RWPE1 (cell line): ENCODE results near the gene CCDC78.
"Not testable (repeated sequence)": the region's sequence is repeated elsewhere in the genome, so short reads cannot be mapped to it uniquely, and the experiment has no call there.

Experiments used
- CTCF ChIA-PET: fragments of 350-600 bp; sonication (Branson Sonifier 250); formaldehyde crosslinking; extraction: SDS; loops from one replicate; lab custom pipeline; 2021; lab: Yijun Ruan, JAX
- POLR2A ChIA-PET: fragments of 400-600 bp; formaldehyde crosslinking; extraction: SDS; loops from one replicate; lab custom pipeline; 2020; ENCODE audit warnings: antibody characterized with exemption; ENCODE audit not compliant: low non-redundant PET; lab: Yijun Ruan, JAX
- DNase-seq: peaks from one replicate; pipeline ENCODE4 v3.0.0; 2012; ENCODE audit warnings: low spot score
- H3K27ac ChIP-seq: fragments of 450-650 bp; 2 replicates; pipeline ENCODE4 v1.5.1; 2017
- CTCF ChIP-seq: fragments of 450-650 bp; conservative IDR thresholded peaks from 2 replicates; pipeline ENCODE4 v1.5.1; 2017; ENCODE audit warnings: low read depth, mild to moderate bottlenecking

The CCDC78 gene

GRCh38 chr16:694187-694862 lies 31.9 kb downstream of the CCDC78 start:
- DNase-seq: no peak
- ChIA-PET POLR2A (no interaction called here), CTCF (no interaction called here)
- H3K27ac ChIP-seq: peak overlapping the region; percentile 99
- TF ChIP-seq CTCF: no peak

- no peak for DNase-seq
- no peak for TF ChIP-seq CTCF
- ChIA-PET CTCF (interaction anchor here (0.6 kb wide), 1 partner anchor 27 kb away, joined by 3 read pairs; the partner anchor contains the start of gene ANTKMT), POLR2A (no interaction called here)
- peak overlapping the region; percentile 99 for H3K27ac ChIP-seq
Measured at GRCh38 chr16:693766-694165, 32.5 kb downstream of the CCDC78 start.

GRCh38 chr16:693364-693763 lies 32.9 kb downstream of the CCDC78 start:
- POLR2A ChIA-PET: no interaction called here
- H3K27ac ChIP-seq: peak overlapping the region; percentile 99
- DNase-seq: no peak
- no peak for TF ChIP-seq CTCF
- CTCF ChIA-PET: interaction anchor here (0.6 kb wide), 1 partner anchor 28 kb away, joined by 3 read pairs; the partner anchor contains the start of gene ANTKMT

GRCh38 chr16:692356-693108 lies 33.7 kb downstream of the CCDC78 start:
- no peak for TF ChIP-seq CTCF
- peak overlapping the region; percentile 99 for H3K27ac ChIP-seq
- POLR2A ChIA-PET: interaction anchor here (0.6 kb wide), 1 partner anchor 600 kb away, joined by 3 read pairs; no protein-coding TSS in a partner anchor
- CTCF ChIA-PET: interaction anchor here (0.6 kb wide), 1 partner anchor 9 kb away, joined by 3 read pairs; no protein-coding TSS in a partner anchor
- no peak for DNase-seq

GRCh38 chr16:691242-691641 lies 35.0 kb downstream of the CCDC78 start:
- POLR2A ChIA-PET, DNase-seq: not testable (repeated sequence)
- H3K27ac ChIP-seq: peak overlapping the region; percentile 84; the same call in 1 of the 2 replicates
- CTCF ChIA-PET: interaction anchor here (0.7 kb wide), 1 partner anchor 20 kb away, joined by 3 read pairs; no protein-coding TSS in a partner anchor

- POLR2A ChIA-PET: interaction anchor here (0.5 to 1.2 kb wide), 2 partner anchors 22 to 99 kb away, joined by 3 read pairs; partner anchors contain the start of genes CHTF18 and RPUSD1
- no peak for TF ChIP-seq CTCF
- CTCF ChIA-PET: interaction anchor here (0.7 kb wide), 1 partner anchor 11 kb away, joined by 3 read pairs; no protein-coding TSS in a partner anchor
- no peak for DNase-seq
- peak overlapping the region; percentile 84 for H3K27ac ChIP-seq
Measured at GRCh38 chr16:689175-689897, 36.9 kb downstream of the CCDC78 start.
